GM23248 (cell line): ENCODE data around the gene ATF5. TPM values are rescaled to one million over a fixed set of nuclear protein-coding genes. Genes with fewer than 3 reads are reported as not detected.

ENCODE experiments used
- DNase-seq: peaks from one replicate; pipeline ENCODE4 v3.0.0-alpha.2; 2015
- H2AFZ ChIP-seq: fragments of 200-600 bp; sonication (generic); 2 replicates; pipeline ENCODE4 v1.6.1; 2016; ENCODE audit warnings: antibody characterized with exemption
- H3F3A ChIP-seq: fragments of 200-600 bp; sonication (generic); 2 replicates; pipeline ENCODE4 v1.6.1; 2016; ENCODE audit warnings: mild to moderate bottlenecking, antibody characterized with exemption, mixed run types; ENCODE audit not compliant: insufficient read depth
- H3K27ac ChIP-seq: fragments of 200-600 bp; sonication (generic); 2 replicates; pipeline ENCODE4 v1.5.1; 2016; ENCODE audit warnings: mild to moderate bottlenecking
- H3K27me3 ChIP-seq: fragments of 200-600 bp; sonication (generic); replicated peaks from 2 replicates; pipeline ENCODE4 v1.6.1; 2016; ENCODE audit warnings: mild to moderate bottlenecking; ENCODE audit not compliant: insufficient read depth
- H3K36me3 ChIP-seq: fragments of 200-600 bp; sonication (generic); 2 replicates; pipeline ENCODE4 v1.6.1; 2016; ENCODE audit warnings: low read depth, mild to moderate bottlenecking
- H3K4me1 ChIP-seq: fragments of 200-600 bp; sonication (generic); 2 replicates; pipeline ENCODE4 v1.6.1; 2016; ENCODE audit warnings: mild to moderate bottlenecking; ENCODE audit not compliant: insufficient read depth
- H3K4me2 ChIP-seq: fragments of 200-600 bp; sonication (generic); one replicate; pipeline ENCODE4 v1.6.1; 2016; ENCODE audit warnings: mild to moderate bottlenecking; ENCODE audit not compliant: unreplicated experiment
- H3K4me3 ChIP-seq: fragments of 200-600 bp; sonication (generic); 2 replicates; pipeline ENCODE4 v1.5.1; 2016; ENCODE audit warnings: mild to moderate bottlenecking
- H3K79me2 ChIP-seq: fragments of 200-600 bp; sonication (generic); 2 replicates; pipeline ENCODE4 v1.6.1; 2016; ENCODE audit warnings: mild to moderate bottlenecking; ENCODE audit not compliant: insufficient read depth
- H3K9ac ChIP-seq: fragments of 200-600 bp; sonication (generic); 2 replicates; pipeline ENCODE4 v1.6.1; 2016; ENCODE audit warnings: mild to moderate bottlenecking
- H3K9me2 ChIP-seq: fragments of 200-600 bp; sonication (generic); 2 replicates; pipeline ENCODE4 v1.6.1; 2016; ENCODE audit warnings: mixed run types, mild to moderate bottlenecking, moderate library complexity; ENCODE audit not compliant: insufficient read depth
- H3K9me3 ChIP-seq: fragments of 200-600 bp; sonication (generic); one replicate; pipeline ENCODE4 v1.6.1; 2017; ENCODE audit warnings: low read depth
- H4K20me1 ChIP-seq: fragments of 200-600 bp; sonication (generic); 2 replicates; pipeline ENCODE4 v1.6.0; 2016; ENCODE audit not compliant: insufficient read depth
- EZH2 ChIP-seq: fragments of 200-600 bp; sonication (generic); IDR thresholded peaks from 2 replicates; pipeline ENCODE4 v1.6.1; 2018; ENCODE audit warnings: antibody characterized with exemption, mild to moderate bottlenecking; ENCODE audit not compliant: insufficient read depth, poor library complexity, severe bottlenecking
- EZH2phosphoT487 ChIP-seq: fragments of 200-600 bp; sonication (generic); IDR thresholded peaks from 2 replicates; pipeline ENCODE4 v1.6.1; 2018; ENCODE audit warnings: antibody characterized with exemption, moderate library complexity, mild to moderate bottlenecking, low read depth; ENCODE audit not compliant: insufficient read depth
- WGBS, 2 experiments: methylation state at CpG; one replicate each; pipeline ENCODE4 v1.1.6; 2015 to 2017; ENCODE audit warnings: low lambda C conversion rate in 2 of 2, low coverage in 1 of 2; ENCODE audit errors: missing lambda C conversion rate in 2 of 2; 5-methylcytosine and 5-hydroxymethylcytosine counted together
- in situ Hi-C: fragments of 300-500 bp; cut with MboI; formaldehyde crosslinking; loops from 2 replicates; pipeline ENCODE4 v1.15.0; 2020
- polyA plus RNA-seq: library from polyadenylated mRNA; unstranded; fragments of >200 nt; fragmentation: Nextera tagmentation; extraction: Ambion mirVana; gene quantifications from 2 replicates; pipeline ENCODE4 v1.2.1, GENCODE V29; 2016
- total RNA-seq: library from RNA; depleted of rRNA; stranded (reverse); fragments of >200 nt; shearing (Covaris generic); gene quantifications from 2 replicates; pipeline ENCODE4 v1.2.3, GENCODE V29; 2014

The ATF5 gene
- total and polyA plus RNA-seq, 2 experiments from 2014 or later = 8.9 TPM

- Histone ChIP-seq H2AFZ (no peak overlapping the region), H3K27ac (no peak overlapping the region), H3K36me3 (peaks cover 17% of the 10 kb centered on the region; the same call in 1 of the 2 replicates), H3K79me2 (peaks cover 12% of the 10 kb centered on the region), H3K9me3 (no peaks in the 10 kb centered on the region), H3K4me1 (peaks cover 4% of the 10 kb centered on the region; the same call in 1 of the 2 replicates), H4K20me1 (no peaks in the 10 kb centered on the region), H3K9me2 (no peaks in the 10 kb centered on the region), H3K9ac (no peak overlapping the region), H3K27me3 (no peaks in the 10 kb centered on the region), H3K4me2 (no peak overlapping the region), H3K4me3 (no peak overlapping the region), H3F3A (no peaks in the 10 kb centered on the region)
- in situ Hi-C loops = no loop called here
- DNase-seq = no peak
- WGBS, 2 experiments = 89 to 90% methylated on average over 27 to 31 of the region's 31 CpGs
- TF ChIP-seq EZH2 (no peak), EZH2phosphoT487 (no peak)
Observed at GRCh38 chr19:49881672-49882394, 47.2 kb upstream of the ATF5 start.

- Histone ChIP-seq H2AFZ (no peak overlapping the region), H3K36me3 (peaks cover 17% of the 10 kb centered on the region; the same call in 1 of the 2 replicates), H3F3A (no peaks in the 10 kb centered on the region), H3K9me2 (no peaks in the 10 kb centered on the region), H3K4me2 (no peak overlapping the region), H3K79me2 (peaks cover 12% of the 10 kb centered on the region), H3K27ac (no peak overlapping the region), H3K4me3 (no peak overlapping the region), H3K9me3 (no peaks in the 10 kb centered on the region), H3K27me3 (no peaks in the 10 kb centered on the region), H3K9ac (no peak overlapping the region), H4K20me1 (no peaks in the 10 kb centered on the region), H3K4me1 (peaks cover 4% of the 10 kb centered on the region; the same call in 1 of the 2 replicates)
- no peak for DNase-seq
- 94 to 99% methylated on average over 13 to 14 of the region's 14 CpGs for WGBS, 2 experiments
- TF ChIP-seq EZH2 = no peak
- no peak for TF ChIP-seq EZH2phosphoT487
- in situ Hi-C loops = no loop called here
Observed at GRCh38 chr19:49882643-49883042, 46.4 kb upstream of the ATF5 start.

- Histone ChIP-seq H3K9me2 (no peaks in the 10 kb centered on the region), H3K27ac (no peak overlapping the region), H3K79me2 (peaks cover 12% of the 10 kb centered on the region), H3K9ac (no peak overlapping the region), H4K20me1 (no peaks in the 10 kb centered on the region), H3K9me3 (no peaks in the 10 kb centered on the region), H3K27me3 (no peaks in the 10 kb centered on the region), H3K4me3 (no peak overlapping the region), H3K36me3 (peaks cover 17% of the 10 kb centered on the region; the same call in 1 of the 2 replicates), H2AFZ (no peak overlapping the region), H3F3A (no peaks in the 10 kb centered on the region), H3K4me1 (peaks cover 4% of the 10 kb centered on the region; the same call in 1 of the 2 replicates), H3K4me2 (no peak overlapping the region)
- TF ChIP-seq EZH2phosphoT487 (no peak), EZH2 (no peak)
- in situ Hi-C loops = no loop called here
- DNase-seq = no peak
- 93 to 96% methylated on average over 5 of the region's 5 CpGs for WGBS, 2 experiments
Observed at GRCh38 chr19:49883094-49883493, 45.9 kb upstream of the ATF5 start.

- Histone ChIP-seq H3K4me2 (no peak overlapping the region), H2AFZ (no peak overlapping the region), H3F3A (no peaks in the 10 kb centered on the region), H3K4me1 (no peaks in the 10 kb centered on the region), H3K4me3 (no peak overlapping the region), H3K9me3 (no peaks in the 10 kb centered on the region), H3K9ac (no peak overlapping the region), H3K79me2 (peaks cover 4% of the 10 kb centered on the region; the same call in 1 of the 2 replicates), H3K27me3 (no peaks in the 10 kb centered on the region), H4K20me1 (no peaks in the 10 kb centered on the region), H3K9me2 (no peaks in the 10 kb centered on the region), H3K27ac (no peak overlapping the region), H3K36me3 (peaks cover 17% of the 10 kb centered on the region; the same call in 1 of the 2 replicates)
- DNase-seq = no peak
- in situ Hi-C loops = no loop called here
- WGBS, 2 experiments = 87 to 90% methylated on average over 11 to 18 of the region's 18 CpGs
- TF ChIP-seq EZH2 (no peak), EZH2phosphoT487 (no peak)
Observed at GRCh38 chr19:49884109-49884508, 44.9 kb upstream of the ATF5 start.
